ENCODE data around the gene IGDCC3.

- TF ChIP-seq ZNF274 (IDR thresholded peaks at IDR 0.05; ENCODE audit: low read depth, low read length) (no peak), YY1 (IDR thresholded peaks at IDR 0.05; ENCODE audit: insufficient read depth, insufficient read length) (no peak)
Observed at GRCh38 chr15:65390447-65390846, 12.6 kb upstream of the IGDCC3 start.
